NOMO-1 treated with DMSO at 0.1 percent for 48 hours (cell line): ENCODE measurements around the gene ARHGEF6.

Experiments
- DNase-seq: peaks from one replicate; lab custom pipeline; 2025; ENCODE audit not compliant: unreplicated experiment; lab: John Stamatoyannopoulos, UW

Gene ARHGEF6

DNA sequence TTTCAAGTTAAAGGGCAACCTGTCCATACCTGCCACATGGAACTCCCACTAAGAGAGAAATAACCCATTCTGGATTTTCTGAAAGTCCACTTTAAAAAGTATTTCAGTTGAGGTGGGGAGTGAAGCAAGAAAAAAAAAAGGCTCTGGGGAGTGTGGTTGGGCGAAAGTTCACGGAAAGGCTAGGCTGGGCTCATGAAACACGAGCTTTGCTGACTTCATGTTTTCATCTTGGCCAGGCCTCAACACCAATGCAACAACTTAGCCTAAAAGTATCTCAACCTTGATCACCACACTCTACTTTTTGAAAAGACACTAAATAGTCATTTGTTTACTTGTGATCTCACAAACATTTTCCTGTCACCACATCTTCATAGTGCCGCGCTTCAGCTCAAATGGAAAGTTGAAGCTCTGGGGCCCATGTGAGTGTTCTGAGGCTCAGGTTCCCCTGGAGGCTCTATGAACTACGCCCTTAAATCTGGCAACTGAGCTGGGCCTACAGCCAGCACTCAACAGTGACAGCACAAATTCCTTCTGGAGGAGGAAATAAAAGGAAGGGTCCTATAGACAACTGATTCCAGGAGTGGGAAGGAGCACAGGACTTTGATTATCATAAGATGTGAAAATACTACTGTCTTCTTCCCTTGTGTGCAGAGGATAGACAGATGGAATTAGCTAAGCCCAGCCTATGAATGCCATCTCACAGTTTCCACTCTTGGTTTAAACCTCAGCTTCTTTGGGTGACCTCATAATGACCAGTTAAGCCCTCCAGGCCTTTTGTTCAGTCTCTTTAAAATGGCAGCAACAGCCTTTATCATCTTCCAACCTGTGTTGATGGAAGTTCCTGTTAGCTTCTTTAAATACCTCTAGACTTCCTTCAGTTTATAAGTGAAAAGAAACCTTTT lies 127.7 kb downstream of the ARHGEF6 start:
- no peak for DNase-seq

DNA sequence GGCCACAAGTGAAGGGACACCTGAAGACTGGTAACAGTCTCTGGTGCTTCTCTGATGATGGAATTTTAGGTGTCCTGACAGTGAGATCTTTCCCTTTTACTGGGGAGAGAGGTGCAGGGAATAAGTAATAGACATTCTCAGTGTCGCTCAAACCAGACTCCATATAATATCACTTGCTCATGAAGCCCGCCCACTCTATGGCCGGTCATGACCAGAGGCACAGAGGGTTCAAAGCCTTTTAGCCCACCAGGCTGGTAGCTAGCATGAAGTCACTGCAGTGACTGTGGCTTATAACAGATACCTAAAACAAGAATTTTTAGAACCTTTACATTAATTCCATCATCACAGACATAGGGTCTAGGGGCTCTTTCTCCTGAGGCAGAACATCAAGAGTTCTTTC lies 129.9 kb downstream of the ARHGEF6 start:
- DNase-seq: no peak

DNA sequence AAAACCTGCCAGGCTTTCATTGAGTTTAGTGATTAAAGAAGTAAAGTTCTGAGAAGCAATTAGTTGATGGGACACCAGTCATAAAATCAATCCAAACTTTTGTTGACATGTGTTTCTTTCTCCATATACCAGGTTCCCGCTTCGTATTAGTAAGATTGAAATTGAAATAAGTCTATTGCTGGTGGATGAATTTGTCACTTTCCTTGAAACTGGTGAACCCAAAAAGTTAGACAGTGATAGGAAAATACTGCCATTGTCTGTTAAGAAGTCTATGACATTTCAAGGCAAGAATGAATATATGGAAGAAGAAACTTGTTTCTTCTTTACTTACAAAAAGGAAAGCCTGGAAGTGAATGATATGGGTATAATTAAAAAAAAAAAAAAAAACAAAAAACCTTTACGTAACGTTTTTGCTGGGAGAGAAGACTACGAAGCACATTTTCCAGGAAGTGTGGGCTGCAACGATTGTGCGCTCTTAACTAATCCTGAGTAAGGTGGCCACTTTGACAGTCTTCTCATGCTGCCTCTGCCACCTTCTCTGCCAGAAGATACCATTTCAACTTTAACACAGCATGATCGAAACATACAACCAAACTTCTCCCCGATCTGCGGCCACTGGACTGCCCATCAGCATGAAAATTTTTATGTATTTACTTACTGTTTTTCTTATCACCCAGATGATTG lies 132.9 kb downstream of the ARHGEF6 start, which contains the start of gene CD40LG:
Gene CD40LG, plus strand, starts transcription at position 482 of the 684 bp plus-strand sequence. Its CDS starts 91 bp downstream, at position 573.
- no peak for DNase-seq

DNA sequence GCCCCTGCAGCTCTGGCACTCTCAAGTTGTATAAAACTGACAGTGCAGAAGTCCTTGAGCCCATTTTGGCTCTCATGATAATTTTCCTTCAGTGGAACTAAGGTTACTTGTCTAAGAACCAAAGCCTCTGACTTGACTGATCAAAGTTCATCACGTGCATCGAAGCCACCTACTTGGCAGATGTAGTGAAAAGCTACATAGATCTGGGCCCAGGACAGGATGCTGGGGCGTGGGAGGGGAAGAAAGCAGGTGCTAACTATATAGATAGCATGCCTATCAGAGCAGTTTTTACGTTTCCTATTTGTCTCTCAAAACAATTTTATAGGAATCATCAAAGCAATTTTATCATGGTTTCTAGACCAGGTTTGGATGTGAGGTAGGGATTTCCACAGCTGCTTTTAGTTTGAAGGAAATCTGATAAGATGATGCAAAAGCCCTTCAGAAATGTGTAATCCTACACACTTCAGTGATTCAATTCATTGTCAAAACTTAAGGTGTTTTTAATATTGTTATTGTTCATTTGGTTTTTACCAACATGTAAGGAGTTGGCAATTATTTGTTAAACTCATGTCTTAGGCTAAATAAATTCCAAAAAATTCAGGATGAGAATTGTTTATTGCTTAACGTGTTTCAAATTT lies 134.0 kb downstream of the ARHGEF6 start:
- DNase-seq: no peak

DNA sequence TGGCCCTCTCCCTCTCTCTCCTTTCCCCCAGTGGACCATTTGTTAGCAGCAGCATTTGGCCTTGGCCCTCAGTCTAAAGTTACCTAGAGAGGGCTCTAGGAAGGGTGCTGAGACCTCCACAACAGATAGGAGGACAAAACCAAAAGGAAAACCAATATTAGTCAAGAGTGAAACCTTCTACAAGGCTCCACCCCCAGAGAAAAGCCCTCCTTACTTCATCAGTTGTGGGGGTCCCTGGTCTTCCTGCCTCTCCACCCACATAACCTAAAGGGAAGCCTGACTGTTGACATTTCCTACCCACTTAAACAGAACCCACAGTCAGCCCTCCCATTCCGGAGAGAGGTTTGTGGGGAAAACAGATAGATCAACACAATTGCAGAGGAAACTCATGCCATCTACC lies 137.5 kb downstream of the ARHGEF6 start:
- no peak for DNase-seq

DNA sequence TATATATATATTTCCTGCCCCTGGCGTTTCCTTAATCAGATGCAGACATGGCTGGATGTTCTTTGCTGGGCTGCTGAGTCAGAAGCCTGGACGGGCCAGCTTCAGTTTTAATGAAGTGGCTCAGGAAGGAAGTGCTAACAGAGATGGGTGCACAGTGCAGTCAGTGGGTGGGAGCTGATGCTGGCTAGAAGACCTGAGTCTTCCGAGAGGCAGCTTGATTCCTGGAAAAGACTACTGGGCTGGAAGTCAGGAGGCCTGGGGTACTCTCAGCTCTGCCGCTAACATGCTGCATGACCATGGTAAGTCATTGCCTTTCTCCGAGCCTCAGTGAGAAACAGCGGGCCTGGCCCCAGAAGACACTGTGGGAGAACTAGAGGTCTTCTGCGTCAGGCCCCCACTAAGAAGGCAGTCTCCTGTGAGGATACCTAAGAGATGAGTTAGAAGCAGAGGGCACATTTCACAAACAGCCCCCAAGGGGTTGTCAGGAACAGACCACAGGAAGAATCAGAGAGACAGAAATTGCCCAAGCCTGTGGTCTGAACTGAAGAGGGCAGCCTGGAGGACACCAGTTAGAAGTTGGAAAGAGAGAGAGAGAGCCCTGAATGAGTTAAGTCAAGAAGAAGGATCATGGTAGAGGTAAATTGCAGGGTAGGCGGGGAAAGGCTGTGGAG lies 141.1 kb downstream of the ARHGEF6 start:
- no peak for DNase-seq

DNA sequence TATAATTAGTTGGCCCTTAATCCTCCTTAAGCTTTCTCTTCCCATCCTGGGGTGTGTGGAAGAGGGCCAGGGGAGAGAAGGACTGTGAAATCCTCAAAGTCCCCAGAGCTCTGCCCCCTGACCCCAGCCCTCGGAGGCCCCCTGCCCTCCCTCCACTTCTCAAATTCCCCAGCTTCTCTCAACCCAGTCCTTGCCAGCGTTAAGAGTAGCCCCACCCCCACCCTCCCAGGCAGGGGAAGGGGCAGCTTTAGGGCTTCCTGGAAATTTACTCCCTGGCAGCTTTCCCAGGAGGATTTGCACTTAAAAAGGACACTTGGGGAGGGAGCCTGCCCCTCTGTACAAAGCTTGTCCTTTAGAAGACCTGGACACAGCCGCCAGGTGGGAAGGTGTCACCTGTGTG lies 144.6 kb downstream of the ARHGEF6 start:
- no peak for DNase-seq

DNA sequence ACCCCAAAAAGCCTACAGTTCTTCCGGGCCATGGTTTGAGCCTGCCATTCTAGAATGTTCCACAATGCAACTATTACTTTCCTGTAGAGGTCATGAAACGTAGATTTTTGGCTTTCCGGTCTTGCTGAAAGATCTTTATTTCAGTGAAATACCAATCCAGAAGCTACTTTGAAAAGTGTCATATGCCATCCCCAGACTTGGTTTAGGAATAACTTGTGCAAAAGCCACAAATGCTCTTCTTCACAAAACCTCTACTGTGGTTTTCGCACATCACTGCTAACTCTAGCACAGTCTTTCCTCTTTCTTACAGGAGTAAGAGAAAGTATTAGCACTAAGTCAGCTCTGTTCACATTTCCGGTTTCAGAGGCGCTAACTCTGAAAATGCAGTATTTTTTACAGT lies 145.5 kb downstream of the ARHGEF6 start:
- DNase-seq: peak; percentile 17

DNA sequence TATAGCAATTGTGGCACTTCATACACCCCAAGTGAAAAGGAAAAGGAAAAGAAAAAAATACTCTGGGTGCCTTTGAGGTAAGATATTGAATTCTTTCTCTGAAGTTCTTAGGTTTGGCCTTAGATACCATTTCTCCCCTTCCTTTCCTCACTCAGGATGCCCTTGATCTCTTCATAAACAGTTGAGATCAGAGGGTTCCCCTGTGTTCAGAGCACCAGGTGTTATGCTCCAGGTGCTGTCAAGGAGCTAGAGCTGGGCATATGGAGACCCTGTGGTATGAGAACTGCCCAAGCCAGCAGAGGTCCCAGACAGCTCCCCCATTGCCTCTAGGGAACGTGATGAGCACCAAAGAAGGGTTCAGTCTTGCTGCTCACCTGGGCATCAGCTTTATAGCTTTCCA lies 149.9 kb downstream of the ARHGEF6 start:
- DNase-seq: no peak

DNA sequence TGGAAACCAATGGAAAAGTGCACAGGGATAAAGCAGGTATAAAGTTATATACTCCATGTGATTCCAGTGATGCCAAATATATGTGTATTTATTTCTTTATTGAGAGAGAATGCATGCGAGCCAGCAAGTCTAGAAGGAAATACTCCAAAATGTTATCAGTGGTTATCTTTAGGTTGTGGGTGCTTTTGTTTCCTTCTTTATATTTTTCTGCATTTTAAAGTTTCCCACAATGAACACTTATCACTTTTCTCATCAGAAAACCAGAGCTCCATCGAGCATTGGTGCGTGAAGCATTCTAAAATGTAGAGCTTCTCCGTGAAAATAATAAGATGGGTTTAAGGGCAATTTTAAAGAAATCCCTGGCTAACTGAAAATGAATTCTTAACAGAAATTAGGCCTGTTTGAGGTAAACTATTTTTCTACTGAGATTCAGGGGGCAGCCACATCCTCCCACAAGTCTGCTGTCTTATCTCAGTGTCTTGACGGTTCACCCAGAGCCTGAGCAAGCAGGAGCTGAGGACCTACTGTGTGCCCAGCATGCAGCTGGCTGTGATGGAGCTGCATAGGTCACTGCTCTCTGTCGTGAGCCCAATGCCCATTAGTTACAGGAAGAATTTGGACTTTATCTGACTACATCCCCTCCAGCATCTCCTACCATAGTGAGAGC lies 151.5 kb downstream of the ARHGEF6 start:
- DNase-seq: no peak

DNA sequence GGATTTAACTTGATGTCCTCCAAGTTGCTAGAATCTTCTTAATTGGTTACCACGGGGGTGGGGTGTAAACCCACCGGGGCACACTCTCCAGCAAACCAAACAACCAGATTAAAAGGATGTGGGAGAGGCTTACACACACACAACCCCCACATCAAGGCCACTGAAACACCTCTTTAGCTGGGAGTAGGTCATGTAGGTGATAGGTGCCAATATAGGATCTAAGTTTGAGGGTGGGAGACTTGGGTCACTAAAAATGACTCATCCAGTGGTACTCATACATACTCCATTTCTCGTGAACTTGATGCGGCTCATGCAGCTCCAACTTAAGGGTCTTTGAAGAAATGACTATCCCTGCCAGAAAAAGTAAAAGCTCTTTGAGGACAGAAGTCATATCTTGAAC lies 153.3 kb downstream of the ARHGEF6 start:
- DNase-seq: no peak

DNA sequence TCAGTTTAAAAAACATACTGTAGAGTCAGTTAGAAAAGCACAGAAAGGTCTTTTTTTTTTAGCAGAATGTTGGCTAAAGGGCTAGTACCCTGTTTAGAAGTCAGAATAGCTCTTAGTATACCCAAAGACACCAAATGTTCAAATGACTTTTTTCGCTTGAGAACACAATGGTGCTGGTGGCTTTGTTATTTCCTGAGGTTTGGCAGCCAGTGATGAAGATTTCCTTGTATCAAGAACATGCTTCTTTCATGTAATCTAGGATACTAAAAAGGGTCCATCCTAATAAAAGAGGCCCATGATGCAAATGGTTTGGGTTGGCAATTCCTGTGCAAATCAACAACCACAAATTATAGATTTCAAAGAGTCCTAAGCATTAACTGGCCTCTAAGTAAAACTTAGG lies 153.8 kb downstream of the ARHGEF6 start:
- DNase-seq: no peak

DNA sequence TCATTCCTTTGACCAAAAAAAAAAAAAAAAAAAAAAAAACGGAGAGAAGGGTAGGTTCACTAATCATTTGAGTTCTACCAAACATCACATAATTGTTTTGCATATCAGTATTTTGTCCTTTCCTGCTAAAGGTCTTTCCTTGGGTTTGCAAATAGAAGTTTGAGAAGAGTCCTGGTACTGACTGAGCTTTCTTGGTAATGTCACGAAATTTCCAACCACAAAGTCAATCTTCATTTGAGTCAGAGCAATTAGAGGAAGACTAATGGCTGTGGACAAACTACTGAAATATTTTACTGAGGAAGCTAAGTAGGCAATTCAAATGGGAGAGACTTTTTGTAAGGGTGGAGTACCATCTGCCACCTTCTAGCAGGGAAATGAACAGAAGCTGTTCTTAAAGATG lies 154.5 kb downstream of the ARHGEF6 start:
- DNase-seq: peak; percentile 87

DNA sequence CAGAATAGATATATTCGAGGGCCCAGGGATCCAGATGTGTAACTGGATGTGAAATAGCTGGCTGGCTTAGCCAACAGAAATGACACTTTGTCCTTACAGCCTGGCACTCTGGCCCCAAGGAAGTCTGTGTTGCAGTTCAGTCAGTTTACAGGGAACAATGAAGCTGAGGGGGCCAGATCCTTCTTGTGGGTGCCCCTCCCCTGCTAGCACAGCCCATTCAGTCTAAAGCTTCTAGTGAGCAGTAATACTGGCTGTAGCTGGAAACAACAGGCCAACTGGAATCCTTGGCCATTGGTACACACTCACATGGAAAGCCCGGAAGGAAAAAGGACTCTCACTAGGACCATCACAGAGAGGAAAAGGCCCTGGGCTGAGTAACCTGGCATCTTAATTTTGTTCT lies 155.5 kb downstream of the ARHGEF6 start:
- no peak for DNase-seq

DNA sequence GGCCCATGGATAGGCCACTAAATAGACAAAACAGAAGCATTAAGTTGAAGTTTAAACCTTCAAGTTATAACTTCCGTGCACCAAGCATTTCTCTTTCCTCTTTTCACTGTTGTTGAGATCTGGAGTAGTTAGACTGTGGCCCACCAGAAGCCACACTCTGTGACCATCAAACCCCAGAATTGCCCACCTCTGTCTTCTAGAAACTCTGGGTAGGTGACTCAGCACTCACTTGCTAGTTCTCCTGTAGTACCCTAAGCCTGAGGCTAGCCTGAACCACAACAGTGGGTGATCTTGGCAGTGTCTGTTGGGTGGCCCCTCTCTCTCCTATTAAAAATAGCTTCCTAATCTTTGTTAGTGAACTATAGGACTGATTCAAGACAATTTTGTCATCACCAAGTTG lies 157.3 kb downstream of the ARHGEF6 start:
- peak; percentile 22 for DNase-seq

DNA sequence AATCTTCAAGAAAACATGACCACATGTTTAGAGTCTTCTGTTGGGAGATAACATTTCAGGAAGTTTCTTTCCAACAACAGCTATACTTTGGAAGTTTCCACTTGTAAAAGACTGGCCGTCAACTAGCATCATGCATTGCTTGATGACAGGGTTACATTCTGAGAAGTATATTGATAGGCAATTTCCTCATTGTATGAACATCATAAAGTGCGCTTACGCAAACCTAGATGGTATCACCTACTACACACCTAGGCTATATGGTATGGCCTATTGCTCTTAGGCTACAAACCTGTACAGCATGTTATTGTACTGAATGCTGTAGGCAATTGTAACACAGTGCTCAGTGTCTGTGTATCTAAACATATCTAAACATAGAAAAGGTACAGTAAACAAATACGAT lies 158.2 kb downstream of the ARHGEF6 start:
- DNase-seq: no peak

DNA sequence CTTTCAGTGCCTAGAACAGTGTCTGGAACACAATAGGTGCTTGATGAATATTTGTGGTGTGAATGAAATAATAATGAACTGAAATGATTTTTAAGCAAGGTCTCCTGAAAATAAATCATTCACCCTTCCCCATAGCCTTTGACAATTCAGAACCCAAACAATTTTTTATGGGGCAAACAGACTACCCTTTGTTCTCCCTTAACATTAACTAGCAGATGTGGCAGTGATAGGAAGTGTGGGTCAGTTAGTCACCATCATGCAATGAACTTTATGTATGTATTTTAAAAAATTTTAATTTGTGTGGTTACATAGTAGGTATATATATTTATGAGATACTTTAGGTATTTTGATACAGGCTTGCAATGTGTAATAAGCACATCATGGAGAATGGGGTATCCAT lies 160.0 kb downstream of the ARHGEF6 start:
- no peak for DNase-seq

DNA sequence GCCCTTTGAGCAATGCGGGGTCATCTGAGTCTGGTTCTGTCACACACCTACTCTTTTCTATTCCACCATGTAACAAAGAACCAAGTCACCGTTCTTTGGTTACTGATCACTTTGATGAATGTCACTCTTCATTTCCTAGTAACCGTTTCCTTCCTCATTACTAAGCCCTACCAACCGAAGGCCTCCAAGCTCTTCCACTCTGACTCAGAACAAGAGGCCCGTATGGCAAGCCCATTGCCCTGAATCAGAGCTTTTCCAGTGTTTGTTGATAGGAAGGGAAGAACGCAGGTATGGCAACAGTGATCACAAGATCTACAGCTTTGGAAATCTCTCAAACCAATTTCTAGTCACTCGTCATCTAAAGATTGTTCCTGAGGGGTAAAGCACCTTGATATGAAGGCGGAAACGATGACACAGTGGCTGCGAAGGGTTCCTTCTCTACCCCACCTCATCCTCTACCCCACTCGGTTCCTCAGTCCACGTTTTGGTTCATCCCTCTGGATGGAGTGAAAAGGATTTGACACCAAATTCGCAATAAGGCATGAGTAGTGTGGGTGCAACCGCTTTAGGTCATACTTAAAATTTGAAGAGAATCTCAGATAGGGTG lies 160.7 kb downstream of the ARHGEF6 start:
- DNase-seq: peak; percentile 70

DNA sequence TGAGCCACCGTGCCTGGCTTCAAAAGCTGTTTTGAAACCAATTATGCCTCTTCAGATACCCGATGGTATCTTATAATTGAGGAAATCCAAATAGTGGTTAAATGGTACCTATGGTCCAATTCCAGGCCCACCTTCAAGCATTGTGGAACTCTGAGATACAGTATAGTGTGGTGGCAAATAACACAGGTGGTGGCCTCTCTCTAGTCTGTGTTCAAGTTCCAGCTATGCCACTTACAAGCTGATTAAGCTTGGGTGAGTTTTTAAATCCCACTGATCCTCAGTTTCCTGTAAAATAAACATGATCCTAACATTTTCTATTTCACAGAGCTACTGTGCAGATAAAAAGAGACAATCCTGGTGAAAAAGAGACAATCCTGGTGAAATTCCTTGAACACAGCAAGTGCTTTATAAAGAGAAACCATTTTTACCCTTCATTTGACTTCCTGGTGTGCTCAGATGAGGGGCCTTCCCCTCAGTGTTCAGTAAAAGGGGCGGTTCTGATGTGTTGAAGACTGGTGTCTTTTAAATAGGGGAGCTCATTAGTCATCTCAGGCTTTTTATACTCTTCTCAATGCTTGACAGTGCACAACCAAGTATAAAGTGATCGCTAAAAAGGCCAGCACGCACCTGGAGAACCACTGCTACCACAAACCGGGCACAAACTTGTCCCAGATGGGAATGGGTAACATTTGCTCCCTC lies 163.6 kb downstream of the ARHGEF6 start:
- no peak for DNase-seq
